GM23338 (cell line): ENCODE measurements around the gene SYVN1. TPM values are rescaled to one million over a fixed set of nuclear protein-coding genes. Genes with fewer than 3 reads are reported as not detected.

ENCODE experiments used
- ATAC-seq: fragments of 200-7000 bp; cut with Tn5 transposase; 3 replicates; pipeline ENCODE4 v1.9.1; 2020
- DNase-seq: peaks from one replicate; pipeline ENCODE4 v3.0.0-alpha.2; 2015; ENCODE audit warnings: low spot score
- H2AFZ ChIP-seq: fragments of 200-600 bp; sonication (generic); 2 replicates; pipeline ENCODE4 v1.8.0; 2016; ENCODE audit warnings: antibody characterized with exemption, mild to moderate bottlenecking, moderate library complexity
- H3F3A ChIP-seq: fragments of 200-600 bp; sonication (generic); replicated peaks from 2 replicates; pipeline ENCODE4 v1.8.0; 2017; ENCODE audit warnings: antibody characterized with exemption, mixed run types, low read depth
- H3K27ac ChIP-seq: fragments of 200-600 bp; sonication (generic); 2 replicates; pipeline ENCODE4 v1.6.1; 2016; ENCODE audit warnings: low read depth
- H3K27me3 ChIP-seq: fragments of 200-600 bp; sonication (generic); 2 replicates; pipeline ENCODE4 v1.8.0; 2016; ENCODE audit warnings: mild to moderate bottlenecking, mixed run types, moderate library complexity; ENCODE audit not compliant: insufficient read depth
- H3K36me3 ChIP-seq: fragments of 200-600 bp; sonication (generic); 2 replicates; pipeline ENCODE4 v1.8.0; 2016; ENCODE audit warnings: mild to moderate bottlenecking; ENCODE audit not compliant: insufficient read depth
- H3K4me1 ChIP-seq: fragments of 200-600 bp; sonication (generic); 2 replicates; pipeline ENCODE4 v1.8.0; 2016; ENCODE audit warnings: mild to moderate bottlenecking, moderate library complexity; ENCODE audit not compliant: insufficient read depth
- H3K4me2 ChIP-seq: fragments of 200-600 bp; sonication (generic); 2 replicates; pipeline ENCODE4 v1.7.1; 2017; ENCODE audit warnings: mixed run types
- H3K4me3 ChIP-seq: fragments of 200-600 bp; sonication (generic); 2 replicates; pipeline ENCODE4 v1.6.1; 2016; ENCODE audit warnings: mixed run types
- H3K79me2 ChIP-seq: fragments of 200-600 bp; sonication (generic); replicated peaks from 2 replicates; pipeline ENCODE4 v1.8.0; 2017; ENCODE audit warnings: mild to moderate bottlenecking; ENCODE audit not compliant: insufficient read depth
- H3K9me2 ChIP-seq: fragments of 200-600 bp; sonication (generic); 2 replicates; pipeline ENCODE4 v1.8.0; 2017; ENCODE audit not compliant: insufficient read depth
- H4K20me1 ChIP-seq: fragments of 200-600 bp; sonication (generic); replicated peaks from 2 replicates; pipeline ENCODE4 v1.8.0; 2017; ENCODE audit warnings: mild to moderate bottlenecking; ENCODE audit not compliant: insufficient read depth
- H3K27ac Mint-ChIP-seq: 2 replicates; pipeline ENCODE4 v1.8.0; 2020; ENCODE audit warnings: inconsistent platforms, mild to moderate bottlenecking, moderate library complexity, mixed read lengths
- H3K27me3 Mint-ChIP-seq: 3 replicates; pipeline ENCODE4 v1.8.0; 2022; ENCODE audit warnings: low read depth, mild to moderate bottlenecking, moderate library complexity, mixed read lengths, inconsistent platforms; ENCODE audit not compliant: insufficient read depth, poor library complexity
- H3K36me3 Mint-ChIP-seq: 3 replicates; pipeline ENCODE4 v1.8.0; 2021; ENCODE audit warnings: low read depth, mild to moderate bottlenecking, inconsistent platforms, moderate library complexity, mixed read lengths
- H3K4me1 Mint-ChIP-seq: 3 replicates; pipeline ENCODE4 v1.8.0; 2020; ENCODE audit warnings: mild to moderate bottlenecking, inconsistent platforms, mixed read lengths
- H3K4me3 Mint-ChIP-seq: 3 replicates; pipeline ENCODE4 v1.8.0; 2021; ENCODE audit warnings: moderate library complexity, mild to moderate bottlenecking, inconsistent platforms, mixed read lengths
- H3K9me3 Mint-ChIP-seq: 3 replicates; pipeline ENCODE4 v1.8.0; 2020; ENCODE audit warnings: moderate library complexity, mild to moderate bottlenecking, inconsistent platforms, mixed read lengths
- CREB1 ChIP-seq: fragments of 250-450 bp; sonication (Bioruptor Pico); IDR thresholded peaks from 2 replicates; pipeline ENCODE4 v1.5.0; 2020; ENCODE audit warnings: low read depth, mild to moderate bottlenecking, moderate library complexity
- EZH2phosphoT487 ChIP-seq: fragments of 200-600 bp; sonication (generic); IDR thresholded peaks from one replicate; pipeline ENCODE4 v1.8.1; 2018; ENCODE audit warnings: antibody characterized with exemption; ENCODE audit not compliant: unreplicated experiment
- NANOG ChIP-seq: IDR thresholded peaks from 2 replicates; pipeline ENCODE4 v1.6.1; 2016; ENCODE audit warnings: antibody characterized with exemption, borderline replicate concordance
- POLR2AphosphoS5 ChIP-seq: IDR thresholded peaks from 2 replicates; pipeline ENCODE4 v1.6.1; 2016; ENCODE audit warnings: antibody characterized with exemption, low read depth
- STAT1 ChIP-seq: IDR thresholded peaks from one replicate; pipeline ENCODE4 v1.6.1; 2016; ENCODE audit warnings: antibody characterized with exemption; ENCODE audit not compliant: unreplicated experiment
- ZNF114 ChIP-seq: fragments of 250-450 bp; sonication (Bioruptor Pico); IDR thresholded peaks from 2 replicates; pipeline ENCODE4 v1.5.0; 2020; ENCODE audit warnings: mild to moderate bottlenecking, moderate library complexity
- ZNF331 ChIP-seq: fragments of 250-450 bp; sonication (Bioruptor Pico); IDR thresholded peaks from 2 replicates; pipeline ENCODE4 v1.5.0; 2020; ENCODE audit warnings: low read depth, mild to moderate bottlenecking, moderate library complexity
- polyA plus RNA-seq: library from polyadenylated mRNA; unstranded; fragments of >200 nt; fragmentation: Nextera tagmentation; extraction: Ambion mirVana; gene quantifications from 2 replicates; pipeline ENCODE4 v1.2.1, GENCODE V29; 2016
- total RNA-seq: library from RNA; depleted of rRNA; stranded (reverse); fragments of >200 nt; shearing (Covaris generic); gene quantifications from 2 replicates; pipeline ENCODE4 v1.2.3, GENCODE V29; 2014
- TF ChIP-seq, protein P1 (sequence below), 2 experiments: fragments of 200-600 bp in 1 of 2; sonication (generic) in 1 of 2; conservative IDR thresholded peaks; 2 replicates each; pipeline versions ENCODE4 v1.5.1 to v1.6.1; 2016 to 2017; ENCODE audit warnings: antibody characterized with exemption in 2 of 2, low read depth in 2 of 2, mild to moderate bottlenecking in 2 of 2, moderate library complexity in 1 of 2
- TF ChIP-seq, protein P2 (sequence below): IDR thresholded peaks from one replicate; pipeline ENCODE4 v1.6.1; 2018; ENCODE audit warnings: antibody characterized with exemption; ENCODE audit not compliant: unreplicated experiment

The SYVN1 gene
- total and polyA plus RNA-seq, 2 experiments from 2014 or later, result 13.8 to 28.7 TPM

DNA sequence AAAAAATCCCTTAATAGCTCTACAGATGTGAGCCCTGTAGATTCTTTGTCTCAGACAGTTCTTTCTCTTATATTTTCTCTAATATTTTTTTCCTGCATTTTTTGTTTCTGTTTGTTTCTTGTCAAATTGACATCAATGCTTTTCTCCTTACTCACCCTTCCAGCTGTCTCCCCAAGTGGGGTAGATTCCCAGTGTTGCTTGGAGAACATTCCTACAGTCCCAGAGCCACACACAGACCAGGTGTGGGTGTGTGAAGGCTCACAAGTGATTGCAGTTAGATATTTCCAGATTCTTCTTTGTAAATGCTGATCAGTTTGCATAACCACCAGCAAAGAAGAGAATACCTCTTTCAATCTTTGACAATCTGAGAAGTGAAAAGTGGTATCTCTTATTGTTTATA, 30.8 kb downstream of the SYVN1 start (continued):
- TF ChIP-seq CREB1 (CRISPR knock-in tag) (no peak), EZH2phosphoT487 (no peak), ZNF331 (no peak)
- TF ChIP-seq, protein P1, sequence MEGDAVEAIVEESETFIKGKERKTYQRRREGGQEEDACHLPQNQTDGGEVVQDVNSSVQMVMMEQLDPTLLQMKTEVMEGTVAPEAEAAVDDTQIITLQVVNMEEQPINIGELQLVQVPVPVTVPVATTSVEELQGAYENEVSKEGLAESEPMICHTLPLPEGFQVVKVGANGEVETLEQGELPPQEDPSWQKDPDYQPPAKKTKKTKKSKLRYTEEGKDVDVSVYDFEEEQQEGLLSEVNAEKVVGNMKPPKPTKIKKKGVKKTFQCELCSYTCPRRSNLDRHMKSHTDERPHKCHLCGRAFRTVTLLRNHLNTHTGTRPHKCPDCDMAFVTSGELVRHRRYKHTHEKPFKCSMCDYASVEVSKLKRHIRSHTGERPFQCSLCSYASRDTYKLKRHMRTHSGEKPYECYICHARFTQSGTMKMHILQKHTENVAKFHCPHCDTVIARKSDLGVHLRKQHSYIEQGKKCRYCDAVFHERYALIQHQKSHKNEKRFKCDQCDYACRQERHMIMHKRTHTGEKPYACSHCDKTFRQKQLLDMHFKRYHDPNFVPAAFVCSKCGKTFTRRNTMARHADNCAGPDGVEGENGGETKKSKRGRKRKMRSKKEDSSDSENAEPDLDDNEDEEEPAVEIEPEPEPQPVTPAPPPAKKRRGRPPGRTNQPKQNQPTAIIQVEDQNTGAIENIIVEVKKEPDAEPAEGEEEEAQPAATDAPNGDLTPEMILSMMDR (conservative IDR thresholded peaks at IDR 0.05; ENCODE audit: low read depth in 2 of 2), result no peak

DNA sequence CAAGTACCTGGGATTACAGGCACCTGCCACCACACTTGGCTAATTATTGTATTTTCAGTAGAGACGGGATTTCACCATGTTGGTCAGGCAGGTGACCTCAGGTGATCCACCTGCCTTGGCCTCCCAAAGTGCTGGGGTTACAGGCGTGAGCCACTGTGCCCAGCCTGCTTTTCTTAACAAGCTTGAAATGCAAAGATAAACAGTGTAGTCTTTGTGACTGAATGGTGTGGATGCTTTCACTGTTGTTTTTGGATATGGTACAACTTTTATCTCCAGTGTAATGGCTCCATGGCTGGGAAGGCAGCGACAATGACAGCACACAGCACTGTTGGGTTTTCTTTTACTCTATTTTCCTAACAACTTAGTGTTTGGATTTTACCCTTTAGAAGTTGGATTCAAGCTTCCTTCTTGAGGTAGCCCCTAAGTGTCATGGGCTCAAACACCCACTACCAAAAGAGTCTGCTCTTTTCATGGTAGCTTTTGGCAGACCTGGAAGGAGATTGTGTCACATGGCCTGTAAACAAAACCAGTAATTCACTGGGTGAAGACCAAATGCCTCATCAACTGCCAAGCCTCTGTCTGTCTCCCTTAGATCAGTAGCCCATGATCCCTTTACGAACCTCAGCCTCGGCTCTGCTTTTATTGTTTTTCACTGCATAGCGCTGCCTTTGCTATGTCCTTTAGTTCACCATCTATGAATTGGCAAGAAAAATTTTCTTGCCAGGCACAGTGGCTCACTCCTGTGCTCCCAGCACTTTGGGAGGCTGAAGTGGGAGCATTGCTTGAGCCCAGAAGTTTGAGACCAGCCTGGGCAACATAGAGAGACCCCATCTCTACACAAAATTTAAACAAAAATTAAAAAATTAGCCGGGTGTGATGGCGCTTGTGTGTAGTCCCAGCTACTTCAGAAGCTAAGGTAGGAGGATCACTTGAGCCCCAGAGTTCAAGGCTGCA, 31.9 kb downstream of the SYVN1 start:
- no peak for ATAC-seq
- H3K9me3 Mint-ChIP-seq, result no peaks in the 10 kb centered on the region; the same call in 1 of the 3 replicates
- Histone ChIP-seq H3K4me1 (no peaks in the 10 kb centered on the region; the same call in 1 of the 2 replicates), H3K27me3 (no peaks in the 10 kb centered on the region), H3K36me3 (0 out of 2 replicates have a peak, but pooled peaks cover 7% of the 10 kb centered on the region), H3K9me2 (no peaks in the 10 kb centered on the region), H3F3A (no peaks in the 10 kb centered on the region), H2AFZ (no peak overlapping the region), H3K4me2 (no peak overlapping the region), H3K27ac (no peak overlapping the region), H3K4me3 (no peak overlapping the region), H3K79me2 (peaks cover 40% of the 10 kb centered on the region), H4K20me1 (peaks cover 2% of the 10 kb centered on the region; the same call in 1 of the 2 replicates)
- H3K36me3 Mint-ChIP-seq, result peaks cover 11% of the 10 kb centered on the region
- DNase-seq, result no peak
- H3K27ac Mint-ChIP-seq, result no peak overlapping the region
- H3K4me1 Mint-ChIP-seq, result no peaks in the 10 kb centered on the region; the same call in 2 of the 3 replicates
- H3K4me3 Mint-ChIP-seq, result no peak overlapping the region
- peaks cover 2% of the 10 kb centered on the region for H3K27me3 Mint-ChIP-seq
- TF ChIP-seq NANOG (no peak), STAT1 (no peak), ZNF331 (no peak), POLR2AphosphoS5 (no peak), ZNF114 (CRISPR knock-in tag) (no peak), CREB1 (CRISPR knock-in tag) (no peak)
- TF ChIP-seq, protein P1 (conservative IDR thresholded peaks at IDR 0.05; ENCODE audit: low read depth in 2 of 2), result no peak
- TF ChIP-seq, protein P2, sequence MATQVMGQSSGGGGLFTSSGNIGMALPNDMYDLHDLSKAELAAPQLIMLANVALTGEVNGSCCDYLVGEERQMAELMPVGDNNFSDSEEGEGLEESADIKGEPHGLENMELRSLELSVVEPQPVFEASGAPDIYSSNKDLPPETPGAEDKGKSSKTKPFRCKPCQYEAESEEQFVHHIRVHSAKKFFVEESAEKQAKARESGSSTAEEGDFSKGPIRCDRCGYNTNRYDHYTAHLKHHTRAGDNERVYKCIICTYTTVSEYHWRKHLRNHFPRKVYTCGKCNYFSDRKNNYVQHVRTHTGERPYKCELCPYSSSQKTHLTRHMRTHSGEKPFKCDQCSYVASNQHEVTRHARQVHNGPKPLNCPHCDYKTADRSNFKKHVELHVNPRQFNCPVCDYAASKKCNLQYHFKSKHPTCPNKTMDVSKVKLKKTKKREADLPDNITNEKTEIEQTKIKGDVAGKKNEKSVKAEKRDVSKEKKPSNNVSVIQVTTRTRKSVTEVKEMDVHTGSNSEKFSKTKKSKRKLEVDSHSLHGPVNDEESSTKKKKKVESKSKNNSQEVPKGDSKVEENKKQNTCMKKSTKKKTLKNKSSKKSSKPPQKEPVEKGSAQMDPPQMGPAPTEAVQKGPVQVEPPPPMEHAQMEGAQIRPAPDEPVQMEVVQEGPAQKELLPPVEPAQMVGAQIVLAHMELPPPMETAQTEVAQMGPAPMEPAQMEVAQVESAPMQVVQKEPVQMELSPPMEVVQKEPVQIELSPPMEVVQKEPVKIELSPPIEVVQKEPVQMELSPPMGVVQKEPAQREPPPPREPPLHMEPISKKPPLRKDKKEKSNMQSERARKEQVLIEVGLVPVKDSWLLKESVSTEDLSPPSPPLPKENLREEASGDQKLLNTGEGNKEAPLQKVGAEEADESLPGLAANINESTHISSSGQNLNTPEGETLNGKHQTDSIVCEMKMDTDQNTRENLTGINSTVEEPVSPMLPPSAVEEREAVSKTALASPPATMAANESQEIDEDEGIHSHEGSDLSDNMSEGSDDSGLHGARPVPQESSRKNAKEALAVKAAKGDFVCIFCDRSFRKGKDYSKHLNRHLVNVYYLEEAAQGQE, result no peak
